ENCODE data around the gene TMUB1. TPM values are rescaled to one million over a fixed set of nuclear protein-coding genes. Genes with fewer than 3 reads are reported as not detected.

TMUB1 gene
- polyA plus RNA-seq, 2 of the 4 experiments (the other 2 are of a cell fraction) = 14.0 to 37.7 TPM

GRCh38 chr7:151124481-151124880 is 41.2 kb upstream of the TMUB1 start:
- H3K4me2 ChIP-seq = no peak overlapping the region
- TF ChIP-seq MAZ (IDR thresholded peaks at IDR 0.05; ENCODE audit: borderline replicate concordance, low read depth, low read length) = no peak
- no peak for TF ChIP-seq EHF (CRISPR knock-in tag; IDR thresholded peaks at IDR 0.05)
- TF ChIP-seq RAD21 (conservative IDR thresholded peaks at IDR 0.05 in 1 of 2, IDR thresholded peaks at IDR 0.05 in 1 of 2) = no peak
- TF ChIP-seq FOXS1 (CRISPR knock-in tag; IDR thresholded peaks at IDR 0.05) = no peak
- no peak for TF ChIP-seq PBX3 (IDR thresholded peaks at IDR 0.05)
- TF ChIP-seq RNF2 (IDR thresholded peaks at IDR 0.05; ENCODE audit: borderline replicate concordance, low read depth) = no peak
- no peak for TF ChIP-seq NPAS2 (CRISPR knock-in tag; IDR thresholded peaks at IDR 0.05; ENCODE audit: borderline replicate concordance)
- H3K4me3 ChIP-seq = no peak overlapping the region
- ATAC-seq (no peak), FAIRE-seq (no peak), DNase-seq (ENCODE audit: low read depth in 1 of 2, low spot score in 1 of 2) (no peak)
- CTCF ChIA-PET = interaction anchor here (0.6 to 5.0 kb wide), 48 partner anchors 8 to 389 kb away, joined by 3 to 63 read pairs (median 6); partner anchors contain the start of genes ABCB8, CHPF2, GBX1 and TMUB1
- no peaks in the 10 kb centered on the region for H3K4me1 ChIP-seq
- POLR2A ChIA-PET = interaction anchor here (1.0 kb wide), 1 partner anchor 108 kb away, joined by 3 read pairs; the partner anchor contains the start of gene CHPF2
- 73% methylated on average over 7 of the region's 7 CpGs for WGBS (ENCODE audit: missing lambda C conversion rate)
- no peaks in the 10 kb centered on the region for H3K9me3 ChIP-seq
- no peak overlapping the region for H3K27ac ChIP-seq

- peak; percentile 85 to 94 for DNase-seq (ENCODE audit: low read depth in 1 of 2, low spot score in 1 of 2)
- CTCF ChIA-PET = interaction anchor here (0.6 to 5.0 kb wide), 56 partner anchors 9 to 389 kb away, joined by 3 to 63 read pairs (median 5); partner anchors contain the start of genes ABCB8, CHPF2, GBX1 and TMUB1
Measured at GRCh38 chr7:151123822-151124464, 40.6 kb upstream of the TMUB1 start.

More at GRCh38 chr7:151123822-151124464, 40.6 kb upstream of the TMUB1 start:
- H3K9me3 ChIP-seq = no peaks in the 10 kb centered on the region
- WGBS (ENCODE audit: missing lambda C conversion rate) = 29% methylated on average over 19 of the region's 24 CpGs
- FAIRE-seq (peak; percentile 59), ATAC-seq (peak; percentile 90 to 96)
- H3K4me1 ChIP-seq = no peaks in the 10 kb centered on the region
- POLR2A ChIA-PET = interaction anchor here (1.0 kb wide), 1 partner anchor 108 kb away, joined by 3 read pairs; the partner anchor contains the start of gene CHPF2
- H3K4me3 ChIP-seq = no peak overlapping the region
- H3K4me2 ChIP-seq = no peak overlapping the region
- H3K27ac ChIP-seq = no peak overlapping the region
- TF ChIP-seq PHF8 (IDR thresholded peaks at IDR 0.05; ENCODE audit: borderline replicate concordance, low read depth) (no peak), RAD21 (conservative IDR thresholded peaks at IDR 0.05 in 1 of 2, IDR thresholded peaks at IDR 0.05 in 1 of 2) (peak; percentile 85 to 87), MAX (IDR thresholded peaks at IDR 0.05) (peak; percentile 47), HMGXB4 (CRISPR knock-in tag; IDR thresholded peaks at IDR 0.05; ENCODE audit: borderline replicate concordance) (no peak), NPAS2 (CRISPR knock-in tag; IDR thresholded peaks at IDR 0.05; ENCODE audit: borderline replicate concordance) (no peak), MAFK (IDR thresholded peaks at IDR 0.05; ENCODE audit: partially characterized antibody) (no peak), MAZ (IDR thresholded peaks at IDR 0.05; ENCODE audit: borderline replicate concordance, low read depth, low read length) (no peak), SMC3 (IDR thresholded peaks at IDR 0.05) (peak; percentile 80), JUNB (IDR thresholded peaks at IDR 0.05) (no peak)
- TF ChIP-seq, protein P1, sequence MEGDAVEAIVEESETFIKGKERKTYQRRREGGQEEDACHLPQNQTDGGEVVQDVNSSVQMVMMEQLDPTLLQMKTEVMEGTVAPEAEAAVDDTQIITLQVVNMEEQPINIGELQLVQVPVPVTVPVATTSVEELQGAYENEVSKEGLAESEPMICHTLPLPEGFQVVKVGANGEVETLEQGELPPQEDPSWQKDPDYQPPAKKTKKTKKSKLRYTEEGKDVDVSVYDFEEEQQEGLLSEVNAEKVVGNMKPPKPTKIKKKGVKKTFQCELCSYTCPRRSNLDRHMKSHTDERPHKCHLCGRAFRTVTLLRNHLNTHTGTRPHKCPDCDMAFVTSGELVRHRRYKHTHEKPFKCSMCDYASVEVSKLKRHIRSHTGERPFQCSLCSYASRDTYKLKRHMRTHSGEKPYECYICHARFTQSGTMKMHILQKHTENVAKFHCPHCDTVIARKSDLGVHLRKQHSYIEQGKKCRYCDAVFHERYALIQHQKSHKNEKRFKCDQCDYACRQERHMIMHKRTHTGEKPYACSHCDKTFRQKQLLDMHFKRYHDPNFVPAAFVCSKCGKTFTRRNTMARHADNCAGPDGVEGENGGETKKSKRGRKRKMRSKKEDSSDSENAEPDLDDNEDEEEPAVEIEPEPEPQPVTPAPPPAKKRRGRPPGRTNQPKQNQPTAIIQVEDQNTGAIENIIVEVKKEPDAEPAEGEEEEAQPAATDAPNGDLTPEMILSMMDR (IDR thresholded peaks at IDR 0.05) = peak; percentile 97
